Adrenal gland (tissue), 5 donors: ENCODE results near the gene GIMAP8.

Experiments used
- CTCF ChIP-seq, 6 experiments: fragments of 450-650 bp in 4 of 6; fragments of 200-600 bp in 2 of 6; sonication (generic) in 1 of 6; IDR thresholded peaks; 1 replicate in 5 of 6; 2 replicates in 1 of 6; pipeline versions ENCODE4 v1.5.1 to v1.8.0; 2016 to 2021; ENCODE audit warnings: antibody characterized with exemption in 6 of 6, mild to moderate bottlenecking in 2 of 6, moderate library complexity in 1 of 6
- POLR2A ChIP-seq, 2 donors: fragments of 450-650 bp; IDR thresholded peaks; one replicate each; pipeline ENCODE4 v1.6.1; 2017; ENCODE audit warnings: antibody characterized with exemption in 2 of 2, mild to moderate bottlenecking in 2 of 2, moderate library complexity in 1 of 2
- donor health status: DM: no; HTN: no; CAD: no.

- TF ChIP-seq CTCF (IDR thresholded peaks at IDR 0.05) (no peak), POLR2A (IDR thresholded peaks at IDR 0.05) (no peak)
These were observed 4.0 kb upstream of the GIMAP8 start for GRCh38 chr7:150446288-150446938.
